ENCODE measurements around the gene DRAP1.

DRAP1 gene

GRCh38 chr11:65900125-65900898 lies 18.9 kb upstream of the DRAP1 start, which contains the start of gene FOSL1:
Gene FOSL1, minus strand, starts transcription at chr11:65900388. Its CDS starts 49 bp downstream, at chr11:65900339.
- TF ChIP-seq CTCF (IDR thresholded peaks at IDR 0.05; ENCODE audit: insufficient read depth, low read length, poor library complexity, severe bottlenecking) = no peak
- H3K4me3 ChIP-seq (replicated peaks; ENCODE audit: low read depth, low read length) = peak within 1 kb of the TSS; percentile 89
- DNase-seq (ENCODE audit: extremely low read depth, insufficient read length) = peak; percentile 93
- H3K36me3 ChIP-seq (ENCODE audit: control insufficient read depth, insufficient read depth, low read length) = no peaks in the 10 kb centered on the region; the same call in none of the 2 replicates
- no peaks in the 10 kb centered on the region; the same call in 1 of the 2 replicates for H3K27me3 ChIP-seq (replicated peaks; ENCODE audit: control insufficient read depth, insufficient read depth, low read length)

- no peak for TF ChIP-seq CTCF (IDR thresholded peaks at IDR 0.05; ENCODE audit: insufficient read depth, low read length, poor library complexity, severe bottlenecking)
- no peak overlapping the region for H3K4me3 ChIP-seq (replicated peaks; ENCODE audit: low read depth, low read length)
- H3K27me3 ChIP-seq (replicated peaks; ENCODE audit: control insufficient read depth, insufficient read depth, low read length) = no peaks in the 10 kb centered on the region; the same call in 1 of the 2 replicates
- H3K36me3 ChIP-seq (ENCODE audit: control insufficient read depth, insufficient read depth, low read length) = no peaks in the 10 kb centered on the region; the same call in none of the 2 replicates
- DNase-seq (ENCODE audit: extremely low read depth, insufficient read length) = no peak
Observed at GRCh38 chr11:65900899-65901180, 18.4 kb upstream of the DRAP1 start.

- no peak for DNase-seq (ENCODE audit: extremely low read depth, insufficient read length)
- Histone ChIP-seq H3K27me3 (replicated peaks; ENCODE audit: control insufficient read depth, insufficient read depth, low read length) (no peaks in the 10 kb centered on the region; the same call in 1 of the 2 replicates), H3K4me3 (replicated peaks; ENCODE audit: low read depth, low read length) (no peak overlapping the region), H3K36me3 (ENCODE audit: control insufficient read depth, insufficient read depth, low read length) (no peaks in the 10 kb centered on the region)
- TF ChIP-seq CTCF (IDR thresholded peaks at IDR 0.05; ENCODE audit: insufficient read depth, low read length, poor library complexity, severe bottlenecking) = no peak
Observed at GRCh38 chr11:65903068-65903481, 16.2 kb upstream of the DRAP1 start.

GRCh38 chr11:65903715-65904114 lies 15.5 kb upstream of the DRAP1 start:
- no peak overlapping the region for H3K4me3 ChIP-seq (replicated peaks; ENCODE audit: low read depth, low read length)
- no peak for TF ChIP-seq CTCF (IDR thresholded peaks at IDR 0.05; ENCODE audit: insufficient read depth, low read length, poor library complexity, severe bottlenecking)
- no peaks in the 10 kb centered on the region; the same call in 1 of the 2 replicates for H3K27me3 ChIP-seq (replicated peaks; ENCODE audit: control insufficient read depth, insufficient read depth, low read length)
- DNase-seq (ENCODE audit: extremely low read depth, insufficient read length) = no peak
- H3K36me3 ChIP-seq (ENCODE audit: control insufficient read depth, insufficient read depth, low read length) = no peaks in the 10 kb centered on the region

- no peaks in the 10 kb centered on the region for H3K36me3 ChIP-seq (ENCODE audit: control insufficient read depth, insufficient read depth, low read length)
- DNase-seq (ENCODE audit: extremely low read depth, insufficient read length) = no peak
- TF ChIP-seq CTCF (IDR thresholded peaks at IDR 0.05; ENCODE audit: insufficient read depth, low read length, poor library complexity, severe bottlenecking) = no peak
- no peaks in the 10 kb centered on the region; the same call in 1 of the 2 replicates for H3K27me3 ChIP-seq (replicated peaks; ENCODE audit: control insufficient read depth, insufficient read depth, low read length)
- H3K4me3 ChIP-seq (replicated peaks; ENCODE audit: low read depth, low read length) = no peak overlapping the region
Observed at GRCh38 chr11:65906602-65907001, 12.6 kb upstream of the DRAP1 start.

Data from GM06990 (cell line).